HepG2 (cell line): Measurements from ENCODE around the gene ANKHD1. TPM values are rescaled to one million over a fixed set of nuclear protein-coding genes. Genes with fewer than 3 reads are reported as not detected.
A peak's percentile ranks its signal among the peaks of the same experiment; 100 is the strongest.

Experiments used
- ATAD3A ChIP-seq: sonication (generic); formaldehyde crosslinking; IDR thresholded peaks from 2 replicates; pipeline ENCODE4 v1.4.0; 2020; ENCODE audit warnings: missing genetic modification reagents
- ATF2 ChIP-seq: sonication (generic); formaldehyde crosslinking; IDR thresholded peaks from 2 replicates; pipeline ENCODE4 v1.4.0; 2020; ENCODE audit warnings: missing genetic modification reagents
- BRF2 ChIP-seq: sonication (generic); formaldehyde crosslinking; IDR thresholded peaks from 2 replicates; pipeline ENCODE4 v1.8.1; 2022; ENCODE audit warnings: mild to moderate bottlenecking, missing genetic modification reagents
- CTCF ChIP-seq: sonication (generic); formaldehyde crosslinking; IDR thresholded peaks from 2 replicates; pipeline ENCODE4 v1.5.0; 2020; ENCODE audit warnings: mild to moderate bottlenecking, missing genetic modification reagents, moderate library complexity
- DMAP1 ChIP-seq: IDR thresholded peaks from 2 replicates; pipeline ENCODE4 v1.6.1; 2016
- HCFC1 ChIP-seq: fragments of 150-350 bp; IDR thresholded peaks from 2 replicates; pipeline ENCODE4 v1.6.1; 2014; ENCODE audit warnings: low read depth, low read length
- MED13 ChIP-seq: sonication (generic); formaldehyde crosslinking; IDR thresholded peaks from 2 replicates; pipeline ENCODE4 v1.5.0; 2020; ENCODE audit warnings: missing genetic modification reagents
- MEIS2 ChIP-seq: sonication (generic); formaldehyde crosslinking; IDR thresholded peaks from 2 replicates; pipeline ENCODE4 v1.9.0; 2021; ENCODE audit warnings: mild to moderate bottlenecking, missing genetic modification reagents
- NCOA2 ChIP-seq: sonication (generic); formaldehyde crosslinking; IDR thresholded peaks from 2 replicates; pipeline ENCODE4 v1.8.0; 2022; ENCODE audit warnings: inconsistent platforms
- NCOR1 ChIP-seq: fragments of 200-600 bp; sonication (generic); IDR thresholded peaks from 2 replicates; pipeline ENCODE4 v1.7.0; 2017; ENCODE audit warnings: antibody characterized with exemption, low read length, borderline replicate concordance
- PAWR ChIP-seq: sonication (generic); formaldehyde crosslinking; IDR thresholded peaks from 2 replicates; pipeline ENCODE4 v1.4.0; 2020; ENCODE audit warnings: missing genetic modification reagents, mild to moderate bottlenecking, borderline replicate concordance
- POGK ChIP-seq: sonication (generic); formaldehyde crosslinking; conservative IDR thresholded peaks from 2 replicates; pipeline ENCODE4 v1.8.0; 2022; ENCODE audit warnings: mild to moderate bottlenecking, moderate library complexity, missing genetic modification reagents
- SATB2 ChIP-seq: sonication (generic); formaldehyde crosslinking; IDR thresholded peaks from 2 replicates; pipeline ENCODE4 v1.5.0; 2020; ENCODE audit warnings: missing genetic modification reagents
- SMAD1 ChIP-seq: sonication (generic); formaldehyde crosslinking; IDR thresholded peaks from 2 replicates; pipeline ENCODE4 v1.4.0; 2020; ENCODE audit warnings: missing genetic modification reagents, low read depth, mild to moderate bottlenecking, borderline replicate concordance
- SP140L ChIP-seq: sonication (generic); formaldehyde crosslinking; IDR thresholded peaks from 2 replicates; pipeline ENCODE4 v1.4.0; 2020; ENCODE audit warnings: missing genetic modification reagents, borderline replicate concordance
- TFAP4 ChIP-seq: sonication (generic); IDR thresholded peaks from 2 replicates; pipeline ENCODE4 v1.6.1; 2016; ENCODE audit warnings: low read depth, borderline replicate concordance
- ZBTB26 ChIP-seq: IDR thresholded peaks from 2 replicates; pipeline ENCODE4 v1.6.1; 2016; ENCODE audit warnings: missing compliant biosample characterization, missing genetic modification reagents, borderline replicate concordance
- ZIK1 ChIP-seq: sonication (generic); formaldehyde crosslinking; IDR thresholded peaks from 2 replicates; pipeline ENCODE4 v1.5.0; 2020; ENCODE audit warnings: mild to moderate bottlenecking, low read depth, missing genetic modification reagents, borderline replicate concordance
- polyA plus RNA-seq, 8 experiments: library from polyadenylated mRNA; depleted of rRNA in 3 of 8; stranded (reverse) in 7 of 8; unstranded in 1 of 8; fragments of >200 nt; fragmentation: Illumina TruSeq in 4 of 8; extraction: Trizol in 4 of 8; gene quantifications; 2 replicates each; pipeline versions ENCODE4 v1.2.1 to v1.2.3, GENCODE V29; 2011 to 2016; ENCODE audit warnings: low read depth in 4 of 8, missing spikeins in 1 of 8, mixed read lengths in 1 of 8; ENCODE audit not compliant: insufficient read depth in 1 of 8
- total RNA-seq, 5 experiments: library from RNA; depleted of rRNA; stranded (reverse); fragments of >200 nt; fragmentation: Illumina TruSeq; extraction: Trizol; gene quantifications; 2 replicates each; pipeline ENCODE4 v1.2.3, GENCODE V29; 2016; ENCODE audit warnings: low read depth in 1 of 5

Gene ANKHD1
- total and polyA plus RNA-seq, 2 of the 13 experiments (the other 11 are each of a cell fraction or from before 2014, with no cell fraction given), result 69.9 to 82.0 TPM

- no peak for TF ChIP-seq CTCF (CRISPR knock-in tag)
- peak; percentile 73; the same call in 1 of the 2 replicates for TF ChIP-seq MEIS2 (CRISPR knock-in tag)
- TF ChIP-seq MED13 (CRISPR knock-in tag), result peak; percentile 78
- TF ChIP-seq TFAP4, result peak; percentile 82; the same call in 1 of the 2 replicates
- 0 out of 2 replicates have a peak, but pooled peaks have one; percentile 26 for TF ChIP-seq SMAD1
- TF ChIP-seq NCOR1, result peak; percentile 16; the same call in 1 of the 2 replicates
- TF ChIP-seq ATAD3A (CRISPR knock-in tag), result no peak
- 0 out of 2 replicates have a peak, but pooled peaks have one; percentile 42 for TF ChIP-seq SP140L
- peak; percentile 23; the same call in 1 of the 2 replicates for TF ChIP-seq HCFC1
- TF ChIP-seq SATB2, result 0 out of 2 replicates have a peak, but pooled peaks have one; percentile 18
- TF ChIP-seq NCOA2 (CRISPR knock-in tag), result peak; percentile 14; the same call in 1 of the 2 replicates
- peak; percentile 91; the same call in 1 of the 2 replicates for TF ChIP-seq PAWR (CRISPR knock-in tag)
- no peak for TF ChIP-seq BRF2 (CRISPR knock-in tag)
- peak; percentile 25; the same call in 1 of the 2 replicates for TF ChIP-seq ZBTB26 (CRISPR knock-in tag)
- peak; percentile 67; the same call in 1 of the 2 replicates for TF ChIP-seq POGK (CRISPR knock-in tag)
- 0 out of 2 replicates have a peak, but pooled peaks have one; percentile 24 for TF ChIP-seq ZIK1 (CRISPR knock-in tag)
- no peak for TF ChIP-seq DMAP1 (CRISPR knock-in tag)
- peak; percentile 60; the same call in 1 of the 2 replicates for TF ChIP-seq ATF2
These were observed at the start of gene ANKHD1 (continued) for GRCh38 chr5:140401362-140402257.
